Fibroblast of mammary gland (primary cell): Measurements from ENCODE around the gene FLOT1.

Experiments
- DNase-seq: peaks from one replicate; pipeline ENCODE4 v3.0.0-alpha.2; 2010; ENCODE audit warnings: low read depth
- H3K4me3 ChIP-seq: 2 replicates; pipeline ENCODE4 v1.5.1; 2011; ENCODE audit warnings: low read depth, mild to moderate bottlenecking, low read length, moderate library complexity; ENCODE audit not compliant: control insufficient read depth
- CTCF ChIP-seq: conservative IDR thresholded peaks from 2 replicates; pipeline ENCODE4 v1.5.1; 2011; ENCODE audit warnings: low read depth, low read length, inconsistent platforms; ENCODE audit not compliant: control insufficient read depth, insufficient read depth

The FLOT1 gene

GRCh38 chr6:30712441-30712945 lies 30.0 kb downstream of the FLOT1 start:
- TF ChIP-seq CTCF: no peak
- no peak overlapping the region for H3K4me3 ChIP-seq
- DNase-seq: no peak

GRCh38 chr6:30711758-30712380 lies 30.6 kb downstream of the FLOT1 start:
- no peak overlapping the region for H3K4me3 ChIP-seq
- DNase-seq: no peak
- no peak for TF ChIP-seq CTCF

- DNase-seq: no peak
These were observed 33.2 kb downstream of the FLOT1 start for GRCh38 chr6:30709101-30709868.

GRCh38 chr6:30707281-30707850 lies 35.1 kb downstream of the FLOT1 start:
- no peak for TF ChIP-seq CTCF
- H3K4me3 ChIP-seq: no peak overlapping the region
- no peak for DNase-seq

More at GRCh38 chr6:30709101-30709868, 33.2 kb downstream of the FLOT1 start:
- H3K4me3 ChIP-seq: no peak overlapping the region
- TF ChIP-seq CTCF: no peak

- no peak for TF ChIP-seq CTCF
- no peak overlapping the region for H3K4me3 ChIP-seq
- no peak for DNase-seq
These were observed 36.9 kb downstream of the FLOT1 start for GRCh38 chr6:30705620-30706019.

- no peak overlapping the region for H3K4me3 ChIP-seq
- DNase-seq: no peak
- no peak for TF ChIP-seq CTCF
These were observed 38.7 kb downstream of the FLOT1 start for GRCh38 chr6:30703821-30704220.
